Lung (tissue), 12 donors: ENCODE measurements around the gene ECM2. TPM values are rescaled to one million over a fixed set of nuclear protein-coding genes. Genes with fewer than 3 reads are reported as not detected.

Source experiments
- ATAC-seq: fragments of 200-7000 bp; cut with Tn5 transposase; one replicate; pipeline ENCODE4 v1.9.1; 2020; ENCODE audit warnings: moderate number of reproducible peaks; ENCODE audit not compliant: insufficient read depth, low FRiP score
- DNase-seq, 3 donors: peaks; one replicate each; pipeline ENCODE4 v3.0.0-alpha.2; 2013 to 2017
- H3K27ac ChIP-seq, 2 donors: one replicate each; pipeline ENCODE4 v1.5.1; 2013; ENCODE audit warnings: mild to moderate bottlenecking in 2 of 2, moderate library complexity in 2 of 2, control low read depth in 1 of 2, inconsistent platforms in 1 of 2, low read depth in 1 of 2, low read length in 1 of 2
- H3K27me3 ChIP-seq, 3 donors: one replicate each; pipeline ENCODE4 v1.5.1; 2013; ENCODE audit warnings: low read length in 2 of 3; ENCODE audit not compliant: control insufficient read depth in 3 of 3, insufficient read depth in 3 of 3
- H3K36me3 ChIP-seq, 4 donors: one replicate each; pipeline ENCODE4 v1.5.1; 2013; ENCODE audit warnings: low read length in 4 of 4, mild to moderate bottlenecking in 1 of 4, moderate library complexity in 1 of 4; ENCODE audit not compliant: control insufficient read depth in 4 of 4, insufficient read depth in 4 of 4
- H3K4me1 ChIP-seq, 5 donors: one replicate each; pipeline ENCODE4 v1.5.1; 2013; ENCODE audit warnings: low read length in 5 of 5, mild to moderate bottlenecking in 2 of 5, moderate library complexity in 1 of 5; ENCODE audit not compliant: control insufficient read depth in 5 of 5, insufficient read depth in 5 of 5
- H3K4me3 ChIP-seq: one replicate; pipeline ENCODE4 v1.5.1; 2013; ENCODE audit warnings: mild to moderate bottlenecking, control low read depth, moderate library complexity
- H3K9ac ChIP-seq, 2 donors: one replicate each; pipeline ENCODE4 v1.5.1; 2013; ENCODE audit warnings: low read length in 2 of 2, control low read depth in 1 of 2; ENCODE audit not compliant: insufficient read depth in 1 of 2
- H3K9me3 ChIP-seq, 4 donors: one replicate each; pipeline ENCODE4 v1.5.1; 2013; ENCODE audit warnings: low read length in 3 of 4, mild to moderate bottlenecking in 1 of 4, moderate library complexity in 1 of 4; ENCODE audit not compliant: control insufficient read depth in 4 of 4, insufficient read depth in 3 of 4
- WGBS, 2 donors: extraction: QIAGEN DNeasy Blood & Tissue Kit; methylation state at CpG; one replicate each; pipeline ENCODE4 v1.1.7; 2013; 5-methylcytosine and 5-hydroxymethylcytosine counted together
- polyA plus RNA-seq, 2 donors: library from polyadenylated mRNA; stranded (reverse); fragments of 200-250 nt; gene quantifications; one replicate each; pipeline ENCODE4 v1.2.1, GENCODE V29; 2013
- total RNA-seq, 2 donors: library from RNA; depleted of rRNA in 1 of 2; stranded (reverse); fragments of >200 nt in 1 of 2; gene quantifications; one replicate each; pipeline ENCODE4 v1.2.1, GENCODE V29; 2014 to 2021
- TF ChIP-seq, protein P1 (sequence below): IDR thresholded peaks from 2 replicates; pipeline ENCODE4 v1.5.1; 2012; ENCODE audit warnings: mild to moderate bottlenecking; ENCODE audit errors: control extremely low read depth, extremely low read depth
- donor health status: control.
- donor health status: control.
- donor health status: Bipolar disorder and iron deficiency.
- donor health status: healthy.
- donor health status: DM: yes; HTN: yes; CAD: no.

ECM2 gene
- total and polyA plus RNA-seq, 4 donors = 0.92 to 63.1 (median 2.4) TPM

DNA sequence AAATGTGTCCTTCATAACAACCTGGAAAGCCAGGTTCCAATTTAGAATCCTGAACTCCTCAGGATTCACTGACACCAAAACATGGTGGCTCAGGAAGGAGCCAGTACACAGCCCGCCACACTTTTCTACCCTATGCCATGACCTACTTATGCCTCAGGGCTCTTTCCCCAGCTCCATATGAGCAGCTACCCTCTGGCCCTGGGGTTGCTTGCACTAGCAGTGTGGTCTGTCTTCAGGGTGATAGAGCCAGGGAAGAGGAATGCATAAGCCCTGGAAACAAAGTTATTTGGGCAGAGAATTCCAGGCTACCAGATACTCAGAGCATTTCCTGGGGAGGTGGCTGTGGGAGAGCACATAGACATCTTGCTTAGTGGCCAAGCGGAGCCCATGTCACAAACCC lies 15.0 kb upstream of the ECM2 start:
- Histone ChIP-seq H3K4me1 (no peaks in the 10 kb centered on the region), H3K27me3 (no peaks in the 10 kb centered on the region), H3K4me3 (no peak overlapping the region), H3K36me3 (no peaks in the 10 kb centered on the region), H3K9me3 (no peaks in the 10 kb centered on the region), H3K27ac (no peak overlapping the region), H3K9ac (no peak overlapping the region)
- TF ChIP-seq, protein P1, sequence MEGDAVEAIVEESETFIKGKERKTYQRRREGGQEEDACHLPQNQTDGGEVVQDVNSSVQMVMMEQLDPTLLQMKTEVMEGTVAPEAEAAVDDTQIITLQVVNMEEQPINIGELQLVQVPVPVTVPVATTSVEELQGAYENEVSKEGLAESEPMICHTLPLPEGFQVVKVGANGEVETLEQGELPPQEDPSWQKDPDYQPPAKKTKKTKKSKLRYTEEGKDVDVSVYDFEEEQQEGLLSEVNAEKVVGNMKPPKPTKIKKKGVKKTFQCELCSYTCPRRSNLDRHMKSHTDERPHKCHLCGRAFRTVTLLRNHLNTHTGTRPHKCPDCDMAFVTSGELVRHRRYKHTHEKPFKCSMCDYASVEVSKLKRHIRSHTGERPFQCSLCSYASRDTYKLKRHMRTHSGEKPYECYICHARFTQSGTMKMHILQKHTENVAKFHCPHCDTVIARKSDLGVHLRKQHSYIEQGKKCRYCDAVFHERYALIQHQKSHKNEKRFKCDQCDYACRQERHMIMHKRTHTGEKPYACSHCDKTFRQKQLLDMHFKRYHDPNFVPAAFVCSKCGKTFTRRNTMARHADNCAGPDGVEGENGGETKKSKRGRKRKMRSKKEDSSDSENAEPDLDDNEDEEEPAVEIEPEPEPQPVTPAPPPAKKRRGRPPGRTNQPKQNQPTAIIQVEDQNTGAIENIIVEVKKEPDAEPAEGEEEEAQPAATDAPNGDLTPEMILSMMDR = no peak
- ATAC-seq = no peak
- no peak for DNase-seq
- 92 to 94% methylated on average over 2 of the region's 2 CpGs for WGBS, 2 donors

DNA sequence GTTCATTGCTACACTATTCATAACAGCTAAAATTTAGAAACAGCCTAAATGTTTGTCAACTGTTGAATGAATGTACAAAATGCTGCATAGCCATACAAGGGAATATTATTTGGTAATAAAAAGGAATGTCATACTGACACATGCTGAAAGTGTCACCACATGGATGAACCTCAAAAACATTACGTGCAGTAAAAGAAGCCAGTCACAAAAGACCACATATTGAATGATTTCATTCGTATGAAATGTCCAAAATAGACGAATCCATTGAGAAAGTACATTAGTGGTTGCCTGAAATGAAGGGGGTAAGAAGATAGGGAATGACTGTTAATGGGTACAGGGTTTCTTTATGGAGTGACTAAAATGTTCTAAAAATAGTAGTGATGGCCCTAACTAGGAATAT lies 11.6 kb upstream of the ECM2 start:
- Histone ChIP-seq H3K27ac (no peak overlapping the region), H3K9ac (no peak overlapping the region), H3K27me3 (no peaks in the 10 kb centered on the region), H3K4me1 (no peaks in the 10 kb centered on the region), H3K9me3 (no peaks in the 10 kb centered on the region), H3K36me3 (no peaks in the 10 kb centered on the region), H3K4me3 (no peak overlapping the region)
- no peak for ATAC-seq
- TF ChIP-seq, protein P1 = no peak
- DNase-seq = no peak
- WGBS, 2 donors = 95% methylated on average over 3 of the region's 3 CpGs

DNA sequence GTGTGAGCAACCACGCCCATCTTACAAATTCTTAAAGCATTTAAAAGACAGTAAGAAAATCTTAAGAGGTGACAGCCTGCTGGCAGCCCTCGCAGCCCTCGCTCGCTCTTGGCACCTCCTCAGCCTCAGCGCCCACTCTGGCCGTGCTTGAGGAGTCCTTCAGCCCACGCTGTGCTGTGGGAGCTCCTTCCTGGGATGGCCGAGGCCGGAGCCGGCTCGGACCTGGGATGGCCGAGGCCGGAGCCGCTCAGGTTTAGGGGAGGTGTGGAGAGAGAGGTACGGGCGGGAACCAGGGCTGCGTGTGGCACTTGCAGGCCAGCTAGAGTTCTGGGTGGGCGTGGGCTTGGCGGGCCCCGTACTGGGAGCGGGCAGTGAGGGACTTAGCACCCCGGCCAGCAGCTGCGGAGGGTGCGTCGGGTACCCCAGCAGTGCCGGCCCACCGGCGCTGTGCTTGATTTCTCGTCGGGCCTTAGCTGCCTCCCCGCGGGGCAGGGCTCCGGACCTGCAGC lies 9.3 kb upstream of the ECM2 start:
- Histone ChIP-seq H3K4me1 (no peaks in the 10 kb centered on the region), H3K9me3 (no peaks in the 10 kb centered on the region), H3K9ac (no peak overlapping the region), H3K27ac (no peak overlapping the region), H3K36me3 (no peaks in the 10 kb centered on the region), H3K27me3 (no peaks in the 10 kb centered on the region), H3K4me3 (no peak overlapping the region)
- TF ChIP-seq, protein P1 = no peak
- WGBS, 2 donors = 98 to 99% methylated on average over 31 to 33 of the region's 33 CpGs
- DNase-seq = no peak
- ATAC-seq = no peak

DNA sequence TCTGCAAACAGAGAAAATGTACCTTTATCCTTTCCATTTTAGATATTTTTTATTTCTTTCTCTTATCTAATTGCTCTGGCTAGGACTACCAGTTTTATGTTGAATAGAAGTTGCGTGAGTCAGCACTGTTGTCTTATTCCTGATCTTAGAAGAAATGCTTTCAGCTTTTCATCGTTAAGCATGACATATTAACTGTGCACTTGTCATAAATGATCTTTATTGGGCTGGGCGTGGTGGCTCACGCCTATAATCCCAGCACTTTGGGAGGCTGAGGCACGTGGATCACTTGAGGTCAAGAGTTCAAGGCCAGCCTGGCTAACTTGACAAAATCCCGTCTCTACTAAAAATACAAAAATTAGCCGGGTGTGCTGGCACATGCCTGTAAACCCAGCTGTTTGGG lies 8.2 kb upstream of the ECM2 start:
- no peaks in the 10 kb centered on the region for H3K27me3 ChIP-seq
- H3K9me3 ChIP-seq = no peaks in the 10 kb centered on the region
- ATAC-seq (no peak), DNase-seq (no peak)
- TF ChIP-seq, protein P1 = no peak
- H3K9ac ChIP-seq = no peak overlapping the region
- no peaks in the 10 kb centered on the region for H3K36me3 ChIP-seq
- WGBS, 2 donors = 85 to 92% methylated on average over 7 of the region's 7 CpGs
- no peak overlapping the region for H3K27ac ChIP-seq
- no peak overlapping the region for H3K4me3 ChIP-seq
- H3K4me1 ChIP-seq = no peaks in the 10 kb centered on the region
